H9 (cell line): Measurements from ENCODE around the gene NUMA1. TPM values are rescaled to one million over a fixed set of nuclear protein-coding genes. Genes with fewer than 3 reads are reported as not detected.

ENCODE experiments used
- DNase-seq: peaks from one replicate; pipeline ENCODE4 v3.0.0-alpha.2; 2017
- H2AFZ ChIP-seq: one replicate; pipeline ENCODE4 v1.6.1; 2013; ENCODE audit warnings: mild to moderate bottlenecking, low read length, control low read depth, moderate library complexity
- H2AK5ac ChIP-seq: 2 replicates; pipeline ENCODE4 v1.6.1; 2013; ENCODE audit warnings: low read length, control low read depth, mixed read lengths; ENCODE audit not compliant: insufficient read length
- H2BK120ac ChIP-seq: one replicate; pipeline ENCODE4 v1.6.1; 2013; ENCODE audit warnings: low read depth, mild to moderate bottlenecking, low read length, control low read depth, inconsistent platforms; ENCODE audit not compliant: poor library complexity, severe bottlenecking
- H2BK12ac ChIP-seq: 2 replicates; pipeline ENCODE4 v1.6.1; 2013; ENCODE audit warnings: low read length, control low read depth, mixed read lengths, low read depth; ENCODE audit not compliant: insufficient read length
- H2BK15ac ChIP-seq: 2 replicates; pipeline ENCODE4 v1.6.1; 2013; ENCODE audit warnings: low read depth, low read length, control low read depth
- H2BK20ac ChIP-seq: one replicate; pipeline ENCODE4 v1.6.1; 2013; ENCODE audit warnings: low read depth, mild to moderate bottlenecking, low read length, control low read depth, inconsistent platforms; ENCODE audit not compliant: poor library complexity, severe bottlenecking
- H2BK5ac ChIP-seq: 2 replicates; pipeline ENCODE4 v1.6.1; 2013; ENCODE audit warnings: low read length, control low read depth, mixed read lengths; ENCODE audit not compliant: insufficient read length
- H3K14ac ChIP-seq: 2 replicates; pipeline ENCODE4 v1.6.1; 2013; ENCODE audit warnings: low read length, control low read depth; ENCODE audit not compliant: insufficient read depth
- H3K18ac ChIP-seq: 2 replicates; pipeline ENCODE4 v1.6.1; 2013; ENCODE audit warnings: low read depth, mild to moderate bottlenecking, mixed read lengths, low read length, control low read depth; ENCODE audit not compliant: insufficient read length
- H3K23ac ChIP-seq: 2 replicates; pipeline ENCODE4 v1.6.1; 2013; ENCODE audit warnings: low read length, control low read depth, mixed read lengths, low read depth; ENCODE audit not compliant: insufficient read length
- H3K23me2 ChIP-seq: 2 replicates; pipeline ENCODE4 v1.6.1; 2013; ENCODE audit warnings: low read depth, mild to moderate bottlenecking, mixed read lengths, low read length, control low read depth; ENCODE audit not compliant: insufficient read length, poor library complexity, severe bottlenecking
- H3K27ac ChIP-seq: 2 replicates; pipeline ENCODE4 v1.5.1; 2013; ENCODE audit warnings: low read length, control low read depth, mixed read lengths, low read depth; ENCODE audit not compliant: insufficient read length
- H3K27me3 ChIP-seq: 2 replicates; pipeline ENCODE4 v1.6.1; 2013; ENCODE audit warnings: low read length, control low read depth, inconsistent platforms; ENCODE audit not compliant: insufficient read depth
- H3K4ac ChIP-seq: 2 replicates; pipeline ENCODE4 v1.6.1; 2013; ENCODE audit warnings: low read depth, mild to moderate bottlenecking, control low read depth, inconsistent platforms, low read length, moderate library complexity
- H3K4me1 ChIP-seq: 2 replicates; pipeline ENCODE4 v1.6.1; 2013; ENCODE audit warnings: low read length, control low read depth, inconsistent platforms; ENCODE audit not compliant: insufficient read depth
- H3K4me2 ChIP-seq: 2 replicates; pipeline ENCODE4 v1.6.1; 2013; ENCODE audit warnings: low read length, control low read depth, mixed read lengths; ENCODE audit not compliant: insufficient read length, insufficient read depth
- H3K56ac ChIP-seq: 2 replicates; pipeline ENCODE4 v1.6.1; 2013; ENCODE audit warnings: low read depth, mild to moderate bottlenecking, mixed read lengths, low read length, control low read depth; ENCODE audit not compliant: insufficient read length
- H3K79me1 ChIP-seq: 2 replicates; pipeline ENCODE4 v1.6.1; 2013; ENCODE audit warnings: low read depth, mild to moderate bottlenecking, moderate library complexity, low read length, control low read depth, inconsistent platforms; ENCODE audit not compliant: insufficient read depth, poor library complexity, severe bottlenecking
- H3K79me2 ChIP-seq: 2 replicates; pipeline ENCODE4 v1.6.1; 2013; ENCODE audit warnings: low read length, control low read depth, inconsistent platforms; ENCODE audit not compliant: insufficient read depth
- H3K9ac ChIP-seq: 2 replicates; pipeline ENCODE4 v1.6.1; 2013; ENCODE audit warnings: low read length, control low read depth, mixed read lengths; ENCODE audit not compliant: insufficient read length; ENCODE audit errors: extremely low read depth
- H3K9me3 ChIP-seq: one replicate; pipeline ENCODE4 v1.6.1; 2013; ENCODE audit warnings: low read depth, low read length, inconsistent platforms; ENCODE audit not compliant: control insufficient read depth
- H3T11ph ChIP-seq: one replicate; pipeline ENCODE4 v1.6.1; 2013; ENCODE audit warnings: mild to moderate bottlenecking, low read length, control low read depth, inconsistent platforms
- H4K20me1 ChIP-seq: one replicate; pipeline ENCODE4 v1.6.1; 2013; ENCODE audit not compliant: control insufficient read depth, insufficient read length, insufficient read depth
- H4K5ac ChIP-seq: 2 replicates; pipeline ENCODE4 v1.6.1; 2013; ENCODE audit warnings: low read depth, mild to moderate bottlenecking, mixed read lengths, low read length, control low read depth; ENCODE audit not compliant: insufficient read length
- H4K8ac ChIP-seq: replicated peaks from 2 replicates; pipeline ENCODE4 v1.6.1; 2013; ENCODE audit warnings: low read length, control low read depth, mixed read lengths, low read depth; ENCODE audit not compliant: insufficient read length
- H4K91ac ChIP-seq: 2 replicates; pipeline ENCODE4 v1.6.1; 2013; ENCODE audit warnings: low read depth, mild to moderate bottlenecking, moderate library complexity, mixed read lengths, low read length, control low read depth; ENCODE audit not compliant: insufficient read length
- H3K27ac Mint-ChIP-seq, 3 experiments: 2 replicates in 2 of 3; 3 replicates in 1 of 3; pipeline ENCODE4 v1.8.0; 2020 to 2021; ENCODE audit warnings: mixed read lengths in 3 of 3, mild to moderate bottlenecking in 1 of 3, moderate library complexity in 1 of 3
- H3K27me3 Mint-ChIP-seq: 2 replicates; pipeline ENCODE4 v1.8.0; 2021; ENCODE audit warnings: low read depth, mild to moderate bottlenecking, moderate library complexity, mixed read lengths
- H3K36me3 Mint-ChIP-seq, 3 experiments: 2 replicates in 2 of 3; 3 replicates in 1 of 3; pipeline ENCODE4 v1.8.0; 2020 to 2021; ENCODE audit warnings: low read depth in 3 of 3, mixed read lengths in 3 of 3; ENCODE audit not compliant: insufficient read depth in 1 of 3
- H3K4me1 Mint-ChIP-seq, 2 experiments: 2 replicates each; pipeline ENCODE4 v1.8.0; 2020; ENCODE audit warnings: mixed read lengths in 2 of 2
- H3K4me3 Mint-ChIP-seq, 2 experiments: 2 replicates in 1 of 2; 3 replicates in 1 of 2; pipeline ENCODE4 v1.8.0; 2020 to 2021; ENCODE audit warnings: mild to moderate bottlenecking in 2 of 2, mixed read lengths in 2 of 2, moderate library complexity in 1 of 2
- H3K9me3 Mint-ChIP-seq, 2 experiments: 2 replicates in 1 of 2; 3 replicates in 1 of 2; pipeline ENCODE4 v1.8.0; 2020; ENCODE audit warnings: mild to moderate bottlenecking in 2 of 2, mixed read lengths in 2 of 2, moderate library complexity in 1 of 2
- CTCF ChIP-seq: fragments of 200-600 bp; sonication (generic); conservative IDR thresholded peaks from 3 replicates; pipeline ENCODE4 v1.8.0; 2021; ENCODE audit warnings: antibody characterized with exemption, mild to moderate bottlenecking
- WGBS: extraction: QIAGEN DNeasy Blood & Tissue Kit; methylation state at CpG from one replicate; pipeline ENCODE4 v1.1.7; 2013; ENCODE audit warnings: missing lambda C conversion rate, low lambda C conversion rate, mixed read lengths; ENCODE audit not compliant: insufficient read length; ENCODE audit errors: extremely low coverage; 5-methylcytosine and 5-hydroxymethylcytosine counted together
- total RNA-seq: library from RNA; stranded (reverse); gene quantifications from 2 replicates; pipeline ENCODE4 v1.2.1, GENCODE V29; 2021

NUMA1 gene
- total RNA-seq, 1 experiment from 2014 or later, result 136 TPM

- no peak overlapping the region for H2BK15ac ChIP-seq
- H3K23me2 ChIP-seq, result no peaks in the 10 kb centered on the region
- no peak for TF ChIP-seq CTCF
- H3K4me1 ChIP-seq, result no peaks in the 10 kb centered on the region
- peaks cover 10% of the 10 kb centered on the region for H3K9me3 ChIP-seq
- Mint-ChIP-seq H3K9me3 (peaks cover 19 to 43% of the 10 kb centered on the region in 2 experiments), H3K27me3 (peaks cover 43% of the 10 kb centered on the region), H3K4me3 (no peak overlapping the region), H3K27ac (no peak overlapping the region), H3K36me3 (peaks cover 5 to 12% (median 6%) of the 10 kb centered on the region in 3 experiments; a peak in 6 of 7 replicates), H3K4me1 (no peaks in the 10 kb centered on the region)
- no peak overlapping the region for H4K5ac ChIP-seq
- no peaks in the 10 kb centered on the region for H4K20me1 ChIP-seq
- no peak overlapping the region for H3K18ac ChIP-seq
- no peaks in the 10 kb centered on the region for H3K27me3 ChIP-seq
- H2BK12ac ChIP-seq, result no peak overlapping the region
- H3K4me2 ChIP-seq, result no peak overlapping the region
- no peak overlapping the region for H2AK5ac ChIP-seq
- no peaks in the 10 kb centered on the region for H3K79me2 ChIP-seq
- H3T11ph ChIP-seq, result no peak overlapping the region
- H4K8ac ChIP-seq, result no peak overlapping the region
- no peak overlapping the region for H2BK120ac ChIP-seq
- no CpG with 5 or more reads among the region's 6 CpGs for WGBS
- H3K23ac ChIP-seq, result no peak overlapping the region
- H3K9ac ChIP-seq, result no peak overlapping the region
- no peak overlapping the region for H2BK5ac ChIP-seq
- H3K79me1 ChIP-seq, result no peaks in the 10 kb centered on the region
- DNase-seq, result no peak
- H3K56ac ChIP-seq, result no peak overlapping the region
- no peak overlapping the region for H3K27ac ChIP-seq
- no peak overlapping the region for H2BK20ac ChIP-seq
- H3K4ac ChIP-seq, result no peak overlapping the region
- no peak overlapping the region for H3K14ac ChIP-seq
- H4K91ac ChIP-seq, result no peak overlapping the region
- no peak overlapping the region for H2AFZ ChIP-seq
Observed at GRCh38 chr11:72124046-72124445, 43.7 kb upstream of the NUMA1 start.
